Tibial nerve (tissue), 4 donors: ENCODE results near the gene MAP3K1.

Experiments
- CTCF ChIP-seq, 5 experiments: fragments of 200-600 bp in 3 of 5; fragments of 450-650 bp in 2 of 5; sonication (generic) in 3 of 5; IDR thresholded peaks; one replicate each; pipeline ENCODE4 v1.5.1; 2016 to 2019; ENCODE audit warnings: antibody characterized with exemption in 5 of 5, mild to moderate bottlenecking in 3 of 5, moderate library complexity in 2 of 5
- EP300 ChIP-seq, 2 donors: sonication (generic); formaldehyde crosslinking; IDR thresholded peaks; one replicate each; pipeline ENCODE4 v1.6.1; 2017; ENCODE audit warnings: antibody characterized with exemption in 2 of 2, mild to moderate bottlenecking in 1 of 2
- POLR2A ChIP-seq, 2 donors: fragments of 450-650 bp; IDR thresholded peaks; one replicate each; pipeline ENCODE4 v1.6.1; 2017; ENCODE audit warnings: antibody characterized with exemption in 2 of 2, mild to moderate bottlenecking in 2 of 2, moderate library complexity in 2 of 2

GRCh38 chr5:56854920-56855319 lies 39.6 kb downstream of the MAP3K1 start:
- TF ChIP-seq CTCF (IDR thresholded peaks at IDR 0.05): no peak
- TF ChIP-seq EP300 (IDR thresholded peaks at IDR 0.05): no peak
- TF ChIP-seq POLR2A (IDR thresholded peaks at IDR 0.05): no peak
